GM12891 (cell line): Measurements from ENCODE around the gene FOXF1.

ENCODE experiments used
- DNase-seq: peaks from one replicate; pipeline ENCODE4 v3.0.0; 2011; ENCODE audit warnings: low spot score; ENCODE audit not compliant: insufficient read length
- FAIRE-seq: peaks from 2 replicates; lab custom pipeline; 2011; peaks lifted over from hg19 to GRCh38; lab: Jason Lieb, UNC
- PAX5 ChIP-seq: IDR thresholded peaks from 2 replicates; pipeline ENCODE4 v1.6.1; 2011; ENCODE audit warnings: low read length, moderate library complexity, mild to moderate bottlenecking; ENCODE audit not compliant: insufficient read depth, severe bottlenecking
- POLR2A ChIP-seq: IDR thresholded peaks from 2 replicates; pipeline ENCODE4 v1.6.1; 2011; ENCODE audit warnings: low read depth, low read length, control low read depth
- POLR2AphosphoS5 ChIP-seq: IDR thresholded peaks from 2 replicates; pipeline ENCODE4 v1.6.1; 2011; ENCODE audit warnings: low read depth, low read length, control low read depth
- POU2F2 ChIP-seq: IDR thresholded peaks from 2 replicates; pipeline ENCODE4 v1.6.1; 2011; ENCODE audit warnings: low read depth, mild to moderate bottlenecking, control low read depth, low read length, moderate library complexity
- SPI1 ChIP-seq: IDR thresholded peaks from 2 replicates; pipeline ENCODE4 v1.6.1; 2011; ENCODE audit warnings: low read depth, low read length, control low read depth
- TAF1 ChIP-seq: IDR thresholded peaks from 2 replicates; pipeline ENCODE4 v1.6.1; 2011; ENCODE audit warnings: low read depth, low read length, control low read depth

The FOXF1 gene

DNA sequence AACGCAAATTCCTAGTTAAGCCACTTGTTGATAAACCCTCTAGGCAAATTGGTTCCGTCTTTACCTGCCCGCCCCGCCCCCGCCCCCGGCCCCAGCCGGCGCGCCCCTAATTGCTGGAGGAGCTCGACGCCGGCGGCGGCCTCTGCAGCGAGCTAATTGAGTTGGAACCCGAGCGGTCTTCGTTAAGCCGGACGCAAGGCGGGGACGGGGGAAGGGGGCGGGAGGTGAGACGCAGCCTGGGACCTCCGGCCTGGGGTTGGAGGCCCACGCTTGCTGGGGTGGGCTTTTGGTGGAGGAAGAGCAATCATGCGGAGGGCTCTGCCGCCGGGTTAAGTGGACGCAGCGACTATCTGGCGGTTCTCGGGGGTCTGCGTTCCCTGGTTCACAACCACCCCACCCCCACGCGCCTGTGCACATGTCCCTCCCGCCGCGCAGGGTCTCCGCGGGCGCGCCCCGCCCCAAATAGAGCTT, 12.7 kb upstream of the FOXF1 start:
- no peak for FAIRE-seq
- no peak for TF ChIP-seq PAX5
- TF ChIP-seq SPI1, result no peak
- no peak for TF ChIP-seq POLR2AphosphoS5
- TF ChIP-seq TAF1, result no peak
- no peak for TF ChIP-seq POLR2A
- TF ChIP-seq POU2F2, result no peak
- no peak for DNase-seq

DNA sequence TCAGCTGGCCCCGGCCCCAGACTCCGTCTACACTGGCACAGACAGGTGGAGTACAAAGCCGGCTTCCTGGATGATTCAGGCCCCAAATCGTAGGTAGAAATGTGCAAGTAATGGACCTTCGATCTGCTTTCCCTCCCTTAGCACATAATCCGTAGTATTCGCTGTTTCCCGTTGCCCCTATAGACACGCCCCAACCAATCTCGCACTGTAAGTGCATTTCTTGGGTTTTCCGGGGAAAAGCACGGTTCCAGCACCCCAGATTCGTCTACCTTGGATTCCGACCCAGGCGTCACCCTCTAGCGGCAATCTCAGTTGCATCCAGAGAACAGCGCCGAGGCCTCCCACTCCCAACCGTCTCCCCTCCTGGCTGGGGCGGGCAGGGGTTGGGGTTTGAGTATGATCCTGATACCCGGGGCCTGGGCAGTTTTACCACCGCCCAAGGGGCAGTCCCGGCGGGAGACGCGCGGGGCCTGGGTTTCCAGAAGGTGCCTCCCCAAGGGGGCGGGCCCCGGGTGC, 12.1 kb upstream of the FOXF1 start:
- DNase-seq (no peak), FAIRE-seq (no peak)
- no peak for TF ChIP-seq TAF1
- TF ChIP-seq POLR2AphosphoS5, result no peak
- TF ChIP-seq PAX5, result no peak
- no peak for TF ChIP-seq POLR2A
- no peak for TF ChIP-seq POU2F2
- TF ChIP-seq SPI1, result no peak

DNA sequence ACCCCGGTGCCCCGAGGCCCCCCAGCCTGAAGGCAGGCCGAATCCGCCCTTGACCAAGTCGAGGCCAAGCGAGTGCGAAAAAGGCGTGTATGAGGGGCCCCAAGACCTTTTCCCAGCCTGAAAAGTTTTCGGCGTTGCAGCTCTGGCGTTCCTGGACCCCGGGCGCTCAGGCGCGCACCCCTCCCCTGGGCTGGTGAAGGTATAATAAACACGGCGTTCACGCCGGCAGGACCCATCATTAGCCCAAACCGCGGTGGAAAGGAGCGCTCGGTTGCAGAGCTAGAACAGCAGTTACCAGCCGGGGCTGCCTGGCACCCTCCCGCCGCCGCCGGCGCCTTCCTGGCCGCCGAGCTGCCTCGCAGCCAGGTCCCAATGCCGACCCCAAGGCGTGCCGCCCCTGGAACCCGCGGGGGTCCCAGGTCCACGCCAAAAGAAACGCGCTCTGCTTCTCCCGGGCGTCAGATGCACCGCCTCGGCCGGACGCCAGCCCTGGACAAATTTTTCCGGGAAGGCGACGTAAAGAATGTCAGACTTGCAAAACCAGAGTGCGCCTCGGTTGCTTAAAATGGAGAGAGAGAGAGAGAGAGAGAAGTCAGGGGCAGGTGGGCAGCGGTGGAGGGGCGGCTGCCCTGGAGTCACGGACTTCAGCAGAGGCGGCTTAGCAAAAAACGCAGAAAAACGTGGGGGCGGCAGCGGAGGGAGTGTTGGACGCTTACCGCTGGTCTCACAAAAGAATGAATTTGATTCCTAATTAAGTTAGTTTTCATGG, 11.5 kb upstream of the FOXF1 start:
- no peak for DNase-seq

DNA sequence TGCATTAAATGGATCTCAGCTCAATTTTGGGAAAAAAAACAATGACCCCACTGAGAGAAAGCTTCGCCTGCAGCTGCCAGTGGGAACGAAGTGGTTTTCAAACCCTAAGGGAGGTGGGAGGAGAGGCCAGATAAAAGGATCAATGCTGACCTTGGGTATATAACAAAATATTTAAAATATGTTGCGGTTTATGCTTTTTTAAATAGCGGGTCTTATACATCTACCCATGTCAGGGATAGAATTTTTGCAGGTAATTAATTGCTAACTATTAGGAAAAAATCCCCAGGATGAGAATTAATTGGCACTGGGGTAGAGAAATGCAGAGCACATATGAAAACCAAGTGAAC, 10.9 kb upstream of the FOXF1 start:
- no peak for FAIRE-seq
- TF ChIP-seq POLR2A (no peak), TAF1 (no peak), SPI1 (no peak), POLR2AphosphoS5 (no peak), PAX5 (no peak), POU2F2 (no peak)

More for the DNA sequence above, 11.5 kb upstream of the FOXF1 start:
- TF ChIP-seq TAF1 (no peak), SPI1 (no peak), POU2F2 (no peak), PAX5 (no peak), POLR2AphosphoS5 (no peak), POLR2A (no peak)
- no peak for FAIRE-seq

DNA sequence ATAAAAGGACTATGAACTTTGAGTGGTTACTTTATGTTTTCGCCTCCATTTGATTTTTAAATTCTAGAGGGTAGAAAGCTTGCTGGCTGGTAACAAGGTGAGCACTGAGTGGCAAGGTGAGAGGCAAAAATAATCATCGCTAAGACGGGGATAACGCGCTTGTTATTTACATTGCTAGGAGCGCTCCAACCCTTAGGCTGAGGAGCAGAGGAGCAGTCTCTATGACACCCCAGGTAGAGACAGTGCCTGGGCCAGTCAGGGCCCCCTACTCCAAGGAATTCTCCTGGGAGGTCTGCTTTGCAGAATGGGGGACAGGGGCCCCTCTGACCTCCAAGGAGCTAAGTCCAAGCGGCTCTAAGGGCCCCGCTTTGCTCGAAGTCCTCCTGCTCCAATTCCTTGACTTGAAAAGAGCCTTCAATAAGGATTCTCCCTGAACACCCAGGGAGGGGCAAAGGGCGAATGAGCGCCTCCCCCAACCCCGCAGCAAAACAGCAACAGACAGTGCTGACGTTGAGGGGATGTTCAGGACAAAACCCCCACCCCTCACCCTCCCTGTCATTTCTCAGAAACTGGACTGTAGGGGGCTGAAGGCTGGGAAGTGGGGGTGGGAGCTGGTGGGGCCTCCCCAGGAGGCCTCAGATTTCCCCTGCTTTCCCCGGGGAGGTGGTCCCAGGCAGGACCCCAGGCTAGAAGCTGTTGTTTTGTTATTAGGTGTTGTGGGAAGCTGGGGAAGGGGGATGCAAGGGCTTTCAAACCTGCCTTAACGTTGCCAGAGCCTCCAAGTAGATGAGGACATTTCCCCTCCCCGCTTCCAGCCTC, 10.2 kb upstream of the FOXF1 start:
- FAIRE-seq (no peak), DNase-seq (no peak)
- TF ChIP-seq SPI1, result no peak
- no peak for TF ChIP-seq POLR2AphosphoS5
- TF ChIP-seq POLR2A, result no peak
- TF ChIP-seq POU2F2, result no peak
- TF ChIP-seq TAF1, result no peak
- TF ChIP-seq PAX5, result no peak

More for the DNA sequence above, 10.9 kb upstream of the FOXF1 start:
- DNase-seq, result no peak

DNA sequence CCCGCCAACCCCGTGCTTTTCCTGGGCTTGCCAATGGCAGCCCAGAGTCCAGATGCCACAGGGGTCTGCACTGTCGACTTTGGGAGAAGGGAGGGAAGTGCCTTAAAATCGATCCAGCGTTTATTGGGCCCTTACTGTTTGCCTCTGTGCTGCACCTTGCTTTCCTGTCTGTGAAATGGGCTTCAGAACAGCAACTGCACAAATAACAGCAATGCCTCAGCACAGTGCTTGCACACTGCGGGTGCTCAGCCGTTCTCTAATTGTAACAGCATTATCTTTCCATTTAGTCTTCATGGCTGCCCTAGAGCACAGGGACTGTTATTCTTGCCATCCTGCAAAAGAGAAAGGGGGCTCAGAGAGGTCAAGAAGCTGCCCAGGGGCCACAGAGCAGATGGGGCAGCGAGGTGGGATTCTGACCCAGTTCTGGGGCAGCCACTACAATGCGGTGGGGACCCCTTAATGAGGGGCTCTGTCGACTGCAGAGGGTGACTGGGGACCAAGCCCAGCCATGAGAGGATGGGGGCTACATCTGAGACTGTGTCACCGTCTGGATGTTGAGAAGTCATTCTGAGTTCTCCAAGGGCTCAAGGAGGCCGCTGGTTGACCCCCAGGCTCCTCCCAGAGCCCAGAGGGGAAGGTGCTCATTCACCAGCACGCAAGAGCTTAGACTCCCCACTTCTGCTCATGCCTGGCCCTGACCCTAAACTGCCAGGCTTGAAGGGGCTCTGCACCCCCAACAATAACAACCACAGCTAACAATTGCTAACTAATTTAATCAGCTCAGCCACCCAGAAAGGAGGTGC, 9.4 kb upstream of the FOXF1 start:
- no peak for TF ChIP-seq SPI1
- no peak for TF ChIP-seq PAX5
- no peak for TF ChIP-seq POU2F2
- TF ChIP-seq TAF1, result no peak
- no peak for TF ChIP-seq POLR2A
- TF ChIP-seq POLR2AphosphoS5, result no peak
- DNase-seq, result no peak
- FAIRE-seq, result no peak

DNA sequence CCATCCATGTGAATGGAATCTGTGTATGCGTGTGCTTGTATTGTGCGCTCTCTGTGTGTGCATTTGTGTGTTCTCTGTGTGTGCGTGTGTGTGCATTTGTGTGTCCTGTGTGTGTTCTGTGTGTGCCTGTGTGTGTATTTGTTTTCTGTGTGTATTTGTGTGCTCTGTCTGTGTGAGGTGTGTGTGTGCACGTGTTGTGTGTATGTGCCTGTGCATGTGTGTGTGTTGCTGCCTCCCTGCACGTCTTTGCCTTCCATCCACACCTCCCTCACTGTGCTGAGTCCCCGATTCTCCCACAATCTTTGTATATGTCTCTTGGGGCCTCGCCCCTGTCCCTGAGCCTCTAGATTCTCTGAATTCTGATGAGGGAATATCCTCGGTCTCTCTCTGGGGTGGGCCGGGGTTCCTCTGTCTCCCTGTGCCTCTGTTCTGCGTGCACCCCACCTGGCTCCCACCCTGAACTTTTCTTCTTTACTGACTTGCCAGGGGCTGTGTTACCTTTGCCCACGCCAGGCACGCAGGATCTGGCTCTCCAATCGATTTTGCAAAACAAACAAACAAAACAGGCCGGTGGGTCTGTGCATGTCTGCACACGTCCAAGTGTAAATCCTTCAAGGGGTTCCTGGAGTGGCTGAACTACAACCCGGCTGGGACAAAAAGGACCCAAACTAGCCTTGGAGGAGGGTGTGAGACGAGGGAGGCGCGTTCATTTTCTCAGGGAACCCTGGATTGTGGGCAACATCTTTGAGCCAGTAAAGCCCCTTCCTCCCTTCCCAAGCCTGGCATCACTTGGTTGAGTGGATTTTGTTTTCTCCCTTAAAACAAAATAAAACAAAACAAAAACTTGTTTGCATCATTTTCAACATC, 8.1 kb upstream of the FOXF1 start:
- DNase-seq (no peak), FAIRE-seq (no peak)
- TF ChIP-seq POLR2AphosphoS5, result no peak
- TF ChIP-seq SPI1, result no peak
- no peak for TF ChIP-seq TAF1
- TF ChIP-seq PAX5, result no peak
- no peak for TF ChIP-seq POLR2A
- no peak for TF ChIP-seq POU2F2
